Left hindlimb (tissue), 1 donor: ENCODE results near the gene NUP214.
A peak's percentile ranks its signal among the peaks of the same experiment; 100 is the strongest.
"Not testable (repeated sequence)": the region's sequence is repeated elsewhere in the genome, so short reads cannot be mapped to it uniquely, and the experiment has no call there.

Experiments used
- DNase-seq: peaks from one replicate; pipeline ENCODE4 v3.0.0-alpha.2; 2018

NUP214 gene

DNA sequence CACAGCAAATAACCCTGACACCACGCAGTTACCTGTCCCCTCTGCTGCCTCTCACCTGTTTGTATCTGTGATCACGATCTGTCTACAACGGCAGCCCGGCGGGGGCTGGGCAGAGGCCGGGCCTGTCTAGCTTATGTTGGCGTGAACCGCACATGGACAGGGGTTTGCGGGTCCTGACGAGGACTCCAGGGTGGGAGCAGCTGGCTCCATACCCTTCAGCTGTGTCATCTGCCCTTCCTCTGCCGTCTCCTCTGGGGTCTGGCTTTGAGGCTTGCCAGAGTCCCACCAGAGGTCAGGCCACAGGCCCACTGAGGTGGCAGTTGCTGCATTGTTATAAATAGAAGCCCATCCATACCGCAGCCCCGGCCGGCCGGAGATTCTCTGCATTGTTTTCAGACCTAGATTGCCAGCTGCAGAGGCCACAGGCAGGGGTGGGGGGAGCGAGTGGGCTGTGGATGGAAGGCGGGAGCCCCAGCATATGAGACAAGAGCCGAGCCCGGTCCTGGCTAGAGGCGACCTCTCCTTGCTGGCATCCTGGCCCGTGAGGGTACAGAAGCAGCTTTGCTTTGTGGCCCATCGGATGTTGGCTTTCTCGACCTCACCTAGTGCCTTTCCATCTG, 113.1 kb downstream of the NUP214 start:
- DNase-seq, result peak; percentile 82

DNA sequence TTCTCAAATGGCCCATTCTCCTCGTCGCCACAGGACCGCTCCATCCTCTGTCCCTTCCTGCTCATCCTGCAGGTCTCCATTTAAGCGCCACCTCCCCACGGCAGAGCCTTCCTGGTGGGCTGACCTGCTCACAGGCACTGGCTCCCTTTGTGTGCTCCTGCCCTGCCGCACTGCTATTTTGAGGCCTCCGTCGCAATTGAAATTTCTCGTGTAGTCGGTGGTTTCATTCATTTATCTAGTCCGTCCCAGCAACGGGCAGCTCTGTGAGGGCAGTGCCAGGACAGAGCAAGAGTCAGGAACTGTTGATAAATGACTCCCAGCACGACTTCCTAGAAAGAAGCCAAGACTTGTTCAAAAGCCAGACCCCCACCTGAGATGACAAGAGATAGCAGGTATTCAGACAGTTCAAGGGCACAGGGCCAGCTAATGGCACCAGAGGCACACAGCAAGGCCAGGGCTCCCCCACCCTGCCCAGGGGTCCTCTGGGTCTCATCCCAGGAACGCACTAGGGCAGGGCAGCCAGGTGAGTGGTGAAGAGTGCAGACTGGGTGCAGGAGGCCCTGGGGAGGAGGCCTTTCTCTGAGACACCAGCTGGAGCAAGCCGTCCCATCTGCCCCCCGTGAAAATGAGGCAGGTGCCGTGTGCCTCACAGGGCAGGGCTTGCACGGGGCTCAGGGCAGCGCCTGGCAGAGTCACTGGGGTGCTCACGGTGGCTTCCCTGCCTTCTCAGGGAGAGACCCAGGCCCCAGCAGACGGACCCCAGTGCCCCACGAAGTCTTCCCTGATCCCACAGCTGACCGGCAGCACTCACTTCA, 114.0 kb downstream of the NUP214 start:
- DNase-seq, result no peak

DNA sequence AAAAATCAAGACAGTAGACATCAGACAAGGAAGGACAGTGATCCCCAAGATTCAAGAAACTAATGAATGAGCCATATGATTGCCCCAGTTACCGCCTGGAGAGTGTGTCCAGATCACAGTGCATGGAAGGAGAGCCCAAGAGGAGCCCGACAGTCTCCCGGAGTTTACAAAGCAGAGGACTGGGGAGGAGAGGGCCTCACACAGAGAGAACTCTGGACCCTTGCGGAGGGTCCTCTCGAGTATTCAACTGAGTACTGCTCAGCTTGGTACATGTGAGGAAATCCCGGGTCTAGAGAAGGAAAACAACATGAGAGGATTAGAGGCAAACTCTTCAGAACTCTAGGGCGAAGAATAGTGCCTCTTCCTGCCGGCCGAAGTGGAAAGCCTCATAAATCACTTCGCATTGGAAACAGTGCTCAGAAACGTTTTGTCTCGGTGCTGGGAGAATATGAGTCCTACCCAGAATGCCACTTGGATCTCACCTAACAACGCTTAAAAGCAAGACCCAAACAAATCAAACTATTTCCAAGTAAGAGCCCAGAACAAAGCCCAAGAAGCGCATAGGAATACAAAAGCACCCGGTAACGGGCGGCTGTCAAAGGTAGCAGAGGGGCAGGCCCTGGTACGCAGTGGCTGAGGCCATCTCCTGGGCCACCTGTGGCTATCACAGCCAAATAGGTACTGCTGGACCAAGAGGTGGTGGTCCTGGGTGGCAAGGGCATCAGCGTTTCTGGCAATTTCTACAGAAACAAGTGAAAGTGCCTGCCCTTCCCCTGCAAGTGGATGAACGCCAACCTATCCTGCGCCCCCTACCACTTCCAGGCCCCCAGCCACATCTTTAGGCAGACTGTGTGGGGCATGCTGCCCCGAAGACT, 114.9 kb downstream of the NUP214 start:
- no peak for DNase-seq

DNA sequence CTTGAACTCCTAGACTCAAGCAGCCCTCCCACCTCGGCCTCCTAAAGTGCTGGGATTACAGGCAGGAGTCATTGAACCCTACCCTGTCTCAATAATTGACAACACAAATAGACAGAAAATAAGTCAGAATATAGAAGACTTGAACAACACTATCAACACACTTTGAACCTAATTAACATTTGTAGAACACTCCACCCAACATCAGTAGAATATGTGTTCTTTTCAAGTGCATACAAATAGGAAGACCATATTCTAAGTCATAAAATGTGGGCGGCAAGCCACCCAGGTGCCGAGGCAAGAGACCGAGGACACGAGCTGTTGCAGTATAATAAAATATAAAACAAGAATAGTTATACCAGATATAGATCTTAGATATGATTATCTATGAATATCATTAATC, 118.9 kb downstream of the NUP214 start:
- DNase-seq, result not testable (repeated sequence)

DNA sequence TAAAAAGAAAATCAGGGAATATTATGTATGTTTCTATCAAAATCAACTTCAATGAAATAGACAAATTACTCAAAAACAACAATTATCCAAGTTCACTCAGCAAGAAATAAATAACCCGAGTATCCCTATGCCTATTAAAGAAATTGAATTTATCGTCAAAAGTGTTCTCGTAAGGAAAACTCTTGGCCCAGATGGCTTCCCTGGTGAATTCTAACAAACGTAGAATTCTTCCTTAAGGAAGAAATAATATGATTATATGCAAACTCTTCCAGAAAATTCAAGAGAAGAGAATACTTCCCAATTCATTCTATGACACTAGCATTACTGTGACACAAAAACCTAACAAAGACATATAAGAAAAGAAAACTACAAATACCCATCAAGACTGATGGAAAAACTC, 121.2 kb downstream of the NUP214 start:
- no peak for DNase-seq

DNA sequence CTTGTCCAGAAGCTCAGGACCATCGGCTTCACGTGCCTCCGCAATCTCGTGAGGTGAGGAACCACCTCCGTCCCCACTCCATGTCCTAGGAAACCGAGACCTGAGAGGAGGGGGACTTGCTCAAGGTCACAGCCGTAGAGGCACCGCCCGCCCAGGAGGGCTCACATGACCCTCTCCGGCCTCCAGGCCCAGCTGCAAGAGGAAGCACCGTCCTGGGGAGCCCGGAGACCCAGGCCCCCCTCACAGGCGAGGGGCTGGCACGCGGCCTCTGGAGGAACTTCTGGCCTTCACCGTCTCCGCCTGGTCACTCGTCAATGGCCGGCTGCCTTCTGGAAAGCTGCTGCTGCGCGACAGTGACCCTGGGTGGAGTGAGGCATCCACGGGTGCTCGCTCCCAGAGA, 126.7 kb downstream of the NUP214 start:
- no peak for DNase-seq

DNA sequence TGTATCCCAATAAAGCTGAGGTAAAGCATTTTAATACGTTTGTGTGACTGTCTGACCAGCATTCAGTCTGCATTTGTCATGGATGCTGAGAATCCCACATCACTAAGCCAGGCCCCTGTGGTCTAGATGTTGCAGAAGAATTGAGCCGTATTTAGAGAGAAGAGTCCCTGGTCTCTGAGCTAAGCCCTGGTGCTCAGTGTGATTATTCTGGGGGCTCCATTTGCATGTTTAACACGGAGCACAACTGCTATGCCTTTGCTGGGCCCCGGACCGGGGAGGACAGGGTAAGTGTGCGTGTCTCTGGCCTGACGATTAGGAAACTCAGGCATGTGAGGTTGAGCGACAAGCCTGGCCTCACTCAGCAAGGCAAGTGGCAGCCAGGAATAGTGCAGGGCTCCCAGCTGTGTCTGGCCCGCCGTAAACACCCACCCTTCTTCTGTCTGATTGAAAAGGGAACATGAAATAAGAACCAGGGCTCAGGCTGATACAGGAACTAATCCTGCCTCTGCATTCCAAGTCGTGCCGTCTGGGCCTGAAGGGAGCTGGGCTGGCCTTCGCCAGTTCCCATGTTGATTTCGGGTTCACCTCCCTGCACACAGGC, 128.6 kb downstream of the NUP214 start:
- peak; percentile 66 for DNase-seq

DNA sequence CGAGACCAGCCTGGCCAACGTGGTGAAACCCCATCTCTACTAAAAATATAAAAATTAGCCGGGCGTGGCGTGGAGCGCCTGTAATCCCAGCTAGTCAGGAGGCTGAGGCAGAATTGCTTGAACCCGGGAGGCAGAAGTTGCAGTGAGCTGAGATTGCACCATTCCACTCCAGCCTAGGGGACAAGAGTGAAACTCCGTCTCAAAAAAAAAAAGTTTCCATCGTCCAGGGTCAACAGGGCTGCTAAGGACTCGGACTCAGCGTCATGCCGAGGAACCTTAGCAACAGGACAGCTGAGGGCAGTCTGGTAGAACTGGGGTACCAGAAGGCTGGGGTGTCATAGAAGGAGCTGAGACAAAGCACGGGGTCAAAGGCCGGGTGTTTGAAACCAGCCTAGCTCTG, 129.2 kb downstream of the NUP214 start:
- no peak for DNase-seq

DNA sequence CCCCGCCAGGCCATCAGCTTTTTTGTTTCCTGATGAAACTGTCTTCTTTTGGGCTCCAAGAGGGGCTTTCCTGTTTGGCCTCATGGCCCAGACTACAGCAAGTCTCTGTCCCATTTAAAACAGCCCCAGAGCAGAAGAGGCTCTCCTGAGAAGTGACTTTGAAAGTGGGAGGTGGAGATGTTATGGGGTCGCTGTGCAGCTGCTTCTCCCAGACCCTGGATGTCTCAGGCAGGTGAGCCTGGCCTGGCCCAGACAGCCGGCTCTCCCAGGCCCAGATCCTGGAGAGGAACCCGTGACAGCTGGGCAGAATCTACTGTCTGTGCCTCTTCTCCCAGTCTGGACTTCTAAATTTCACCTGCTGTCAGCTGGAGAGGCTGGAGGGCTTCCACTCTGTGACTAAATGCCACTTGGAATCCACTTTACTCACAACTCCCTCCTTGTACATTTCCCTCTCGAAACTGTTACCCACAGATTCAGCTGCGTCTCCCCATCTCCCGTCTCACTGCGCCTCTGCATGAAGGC, 130.4 kb downstream of the NUP214 start:
- DNase-seq, result no peak

DNA sequence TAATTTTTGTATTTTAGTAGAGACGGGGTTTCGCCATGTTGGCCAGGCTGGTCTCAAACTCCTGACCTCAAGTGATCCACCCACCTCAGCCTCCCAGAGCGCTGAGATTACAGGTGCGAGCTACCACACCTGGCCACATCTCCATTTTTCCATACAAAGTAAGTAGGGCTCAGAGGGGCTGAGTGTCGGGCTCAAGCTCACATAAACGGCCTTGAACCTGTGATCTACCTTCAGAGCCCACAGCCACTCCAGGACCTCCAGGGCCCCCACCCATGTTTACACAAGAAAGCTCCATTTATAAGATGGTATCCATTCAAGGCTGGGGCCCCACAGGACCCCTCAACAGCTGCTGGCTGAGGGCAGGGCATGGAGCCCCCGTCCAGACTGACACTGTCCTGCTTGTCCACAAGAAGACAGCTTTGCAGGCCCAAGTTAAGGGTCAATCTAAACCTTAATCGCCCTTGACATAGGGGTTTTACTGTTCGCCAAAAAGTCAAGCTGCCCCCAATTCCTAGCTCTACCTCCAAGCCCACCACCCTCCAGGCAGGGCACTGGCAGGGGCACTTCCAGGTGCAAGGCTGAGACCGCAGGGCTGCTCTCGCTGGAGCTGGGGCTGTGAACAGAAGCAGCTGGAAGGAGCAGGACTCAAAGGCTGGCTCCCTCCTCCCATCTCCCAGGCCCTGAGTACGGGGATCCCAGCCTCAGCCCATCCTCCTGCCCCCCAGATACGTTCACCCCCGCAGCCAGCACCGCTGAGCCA, 132.1 kb downstream of the NUP214 start:
- no peak for DNase-seq

DNA sequence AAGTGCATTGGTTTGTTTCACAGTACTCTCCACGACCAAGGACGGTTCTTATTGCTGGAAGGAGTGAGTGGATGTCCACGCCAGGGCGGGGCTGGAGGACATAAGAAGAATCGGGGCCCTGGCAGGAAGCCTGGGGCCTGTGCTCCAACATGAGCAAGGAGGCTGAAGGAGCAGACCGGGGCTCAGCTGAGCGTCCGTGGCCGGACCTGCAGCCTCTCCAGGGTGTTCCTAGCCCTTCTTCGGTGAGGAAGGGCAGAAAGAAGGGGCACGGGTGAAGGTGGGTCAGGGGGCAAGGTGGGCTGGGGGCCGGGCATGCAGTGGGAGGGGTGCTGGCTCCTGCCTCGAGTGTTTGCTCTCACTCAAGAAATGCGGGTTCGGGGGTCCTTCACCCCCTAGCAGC, 132.8 kb downstream of the NUP214 start:
- no peak for DNase-seq

DNA sequence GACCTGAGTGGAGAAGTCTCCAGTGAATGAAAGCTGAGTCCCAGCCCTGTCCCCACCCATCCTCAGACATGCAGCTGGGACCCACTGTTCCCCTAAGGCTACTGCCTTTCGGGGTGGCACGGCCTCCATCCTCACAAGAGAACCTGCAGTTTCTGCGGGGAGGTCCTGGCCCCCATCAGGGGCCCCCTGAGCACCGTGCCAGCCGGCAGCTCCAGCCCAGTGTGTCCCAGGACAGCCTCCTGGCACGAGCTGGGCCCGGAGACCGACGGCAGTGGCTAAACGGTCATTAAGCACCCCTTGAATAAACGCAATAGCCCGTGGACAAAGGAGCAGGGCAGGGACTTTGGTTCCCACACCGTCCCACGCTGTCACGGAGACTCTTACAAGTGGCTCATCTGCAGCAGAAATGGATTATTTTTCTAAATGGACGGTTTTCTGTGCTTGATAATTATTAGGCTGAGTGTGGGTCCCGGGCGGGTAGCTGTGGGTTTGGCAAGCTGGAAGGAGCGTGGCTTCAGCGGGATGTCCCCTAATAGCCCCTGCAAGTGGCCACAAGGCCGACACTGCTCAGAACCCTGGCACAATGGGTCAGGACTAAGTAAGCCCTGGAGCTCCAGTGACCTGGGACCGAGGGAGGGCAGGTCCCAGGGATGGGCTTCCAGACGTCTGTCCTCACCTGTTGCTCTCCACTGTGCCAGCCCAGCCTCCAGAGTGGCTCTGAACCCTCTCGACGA, 133.5 kb downstream of the NUP214 start:
- DNase-seq, result peak; percentile 24

DNA sequence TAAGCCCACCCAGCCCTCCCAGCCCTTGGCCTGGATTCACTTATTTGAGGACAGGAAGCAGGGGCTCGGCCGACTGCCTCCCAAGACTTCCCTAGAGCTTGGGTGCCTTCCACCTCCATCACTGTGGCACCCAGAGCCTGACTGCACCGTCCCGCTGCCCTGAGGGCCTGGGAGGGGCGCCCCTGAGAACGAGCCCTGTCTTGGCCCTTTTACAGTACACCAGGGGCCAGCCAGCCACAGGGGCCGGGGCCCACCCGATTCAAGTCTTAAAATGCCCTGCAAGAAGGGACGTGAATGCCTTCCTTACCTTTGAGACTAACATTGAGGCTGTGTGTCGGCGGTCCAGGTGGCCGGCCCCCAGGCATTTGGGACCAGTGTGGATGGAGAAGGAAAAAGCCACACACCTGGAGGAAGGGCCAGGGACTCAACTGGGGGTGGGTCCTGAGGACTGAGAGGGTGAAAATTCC, 134.1 kb downstream of the NUP214 start:
- DNase-seq, result no peak

DNA sequence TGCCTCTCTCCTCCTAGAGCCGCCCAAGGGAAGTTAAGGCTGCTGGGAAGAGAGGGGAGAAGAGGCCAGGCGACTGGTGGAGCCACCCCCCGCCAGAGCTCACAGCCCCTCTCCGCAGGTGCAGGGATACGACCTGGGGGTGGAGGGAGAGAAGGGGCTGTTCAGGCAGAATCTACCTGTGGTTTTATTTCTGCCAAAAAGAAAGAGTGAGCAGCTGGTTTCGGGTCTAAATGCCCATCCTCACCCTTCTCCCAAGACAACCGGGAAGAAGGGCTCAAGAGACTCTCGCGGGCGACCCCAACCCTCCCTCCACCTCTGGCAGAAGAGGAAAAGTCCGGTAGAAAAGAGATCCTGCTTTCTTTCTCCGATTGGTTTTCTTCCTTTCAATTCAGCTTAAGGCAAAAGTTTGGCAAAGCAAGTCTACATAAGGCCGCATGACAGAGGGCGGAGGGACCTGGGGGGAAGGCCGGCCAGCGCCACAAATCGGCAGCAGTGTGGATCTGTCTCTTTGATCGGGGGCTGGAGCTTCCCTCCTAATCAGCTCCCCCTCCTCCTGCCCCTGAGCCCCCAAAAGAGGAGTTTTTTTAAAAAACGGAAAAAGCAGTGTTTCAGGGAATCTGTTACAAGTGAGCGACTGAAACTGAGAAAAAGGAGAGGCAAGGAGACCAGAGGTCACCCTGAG, 134.7 kb downstream of the NUP214 start:
- no peak for DNase-seq

DNA sequence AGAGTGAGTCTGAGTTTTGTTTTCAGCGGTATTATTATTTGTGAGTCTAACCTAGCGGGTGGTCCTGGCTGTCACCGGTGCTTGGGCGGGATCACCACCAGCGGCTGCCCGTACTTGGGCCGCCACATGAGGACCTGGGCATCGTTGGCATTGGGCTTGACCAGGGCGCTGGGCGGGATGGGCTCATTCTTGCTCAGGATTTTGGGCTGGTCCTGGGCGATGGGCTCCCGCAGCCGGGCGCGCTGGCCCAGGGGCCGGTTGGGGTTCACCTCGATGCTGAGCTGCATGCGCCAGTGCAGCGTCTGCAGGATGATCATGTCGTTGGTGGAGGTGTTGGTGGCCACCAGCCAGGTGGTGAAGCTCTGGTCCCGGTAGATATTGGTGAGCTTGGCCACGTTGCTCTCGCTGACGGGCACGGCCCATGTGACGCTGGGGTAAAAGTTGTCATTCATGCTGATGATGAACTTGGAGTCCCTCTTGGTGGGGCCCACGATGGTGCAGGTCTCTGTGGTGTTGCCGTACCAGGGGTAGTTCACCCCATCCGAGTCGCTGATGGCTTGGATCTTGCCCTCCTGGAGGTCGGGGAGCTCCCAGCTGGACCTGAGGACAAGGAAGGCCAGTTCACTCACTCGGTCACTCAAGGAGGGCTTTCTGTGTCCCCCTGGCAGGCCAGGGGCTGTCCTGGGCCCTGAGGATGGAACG, 135.5 kb downstream of the NUP214 start:
- DNase-seq, result no peak

DNA sequence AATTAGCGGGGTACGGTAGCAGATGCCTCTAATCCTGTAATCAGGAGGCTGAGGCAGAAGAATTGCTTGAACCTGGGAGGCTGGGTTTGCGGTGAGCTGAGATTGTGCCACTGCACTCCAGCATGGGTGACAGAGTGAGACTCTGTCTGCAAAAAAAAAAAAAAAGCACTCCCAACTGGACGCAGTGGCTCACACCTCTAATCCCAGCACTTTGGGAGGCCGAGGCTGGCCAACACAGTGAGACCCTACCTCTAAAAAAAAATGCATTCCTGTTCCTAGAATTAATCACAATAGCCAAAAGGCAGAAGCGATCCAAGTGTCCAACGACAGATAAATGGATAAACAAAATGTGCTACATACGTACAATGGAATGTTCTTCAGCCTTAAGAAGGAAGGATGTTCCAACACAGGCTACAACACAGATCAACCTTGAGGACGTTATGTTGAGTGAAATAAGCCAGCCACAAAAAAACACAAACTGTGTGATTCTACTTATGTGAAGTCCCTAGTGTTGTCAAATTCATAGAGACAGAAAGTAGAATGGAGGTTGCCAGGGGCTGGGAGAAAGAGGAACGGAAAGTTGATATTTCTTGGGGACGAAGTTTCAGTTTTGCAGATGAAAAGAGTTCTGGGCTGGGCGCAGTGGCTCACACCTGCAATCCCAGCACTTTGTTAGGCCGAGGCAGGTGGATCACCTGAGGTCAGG, 137.1 kb downstream of the NUP214 start:
- no peak for DNase-seq

DNA sequence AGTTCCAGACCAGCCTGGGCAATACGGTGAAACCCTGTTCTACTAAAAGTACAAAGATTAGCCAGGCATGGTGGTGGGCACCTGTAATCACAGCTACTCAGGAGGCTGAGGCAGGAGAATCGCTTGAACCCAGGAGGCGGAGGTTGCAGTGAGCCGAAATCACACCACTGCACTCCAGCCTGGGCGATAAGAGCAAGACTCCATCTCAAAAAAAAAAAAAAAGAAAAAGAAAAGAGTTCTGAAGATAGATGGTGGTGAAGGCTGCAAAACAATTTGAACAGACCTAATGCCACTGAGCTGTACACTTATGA, 137.6 kb downstream of the NUP214 start:
- not testable (repeated sequence) for DNase-seq

DNA sequence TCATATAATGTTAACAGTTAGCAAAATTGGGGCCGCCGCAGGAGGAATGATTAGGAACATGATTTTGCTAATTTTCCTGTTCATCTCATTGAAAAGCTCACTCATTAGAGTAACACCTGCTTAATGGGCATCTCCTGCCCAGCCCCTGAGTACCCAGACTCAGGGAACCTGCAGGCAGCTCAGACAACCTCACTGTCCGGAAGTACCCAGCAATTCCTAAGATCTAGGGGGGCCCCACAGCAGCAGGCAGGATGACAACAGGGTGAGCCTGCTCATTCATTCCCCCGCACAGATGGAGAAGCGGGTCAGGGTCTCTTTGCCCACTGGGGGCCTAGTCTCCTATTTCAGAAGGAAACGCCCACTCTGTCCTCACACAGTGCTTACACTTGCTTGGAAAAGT, 138.3 kb downstream of the NUP214 start:
- no peak for DNase-seq

DNA sequence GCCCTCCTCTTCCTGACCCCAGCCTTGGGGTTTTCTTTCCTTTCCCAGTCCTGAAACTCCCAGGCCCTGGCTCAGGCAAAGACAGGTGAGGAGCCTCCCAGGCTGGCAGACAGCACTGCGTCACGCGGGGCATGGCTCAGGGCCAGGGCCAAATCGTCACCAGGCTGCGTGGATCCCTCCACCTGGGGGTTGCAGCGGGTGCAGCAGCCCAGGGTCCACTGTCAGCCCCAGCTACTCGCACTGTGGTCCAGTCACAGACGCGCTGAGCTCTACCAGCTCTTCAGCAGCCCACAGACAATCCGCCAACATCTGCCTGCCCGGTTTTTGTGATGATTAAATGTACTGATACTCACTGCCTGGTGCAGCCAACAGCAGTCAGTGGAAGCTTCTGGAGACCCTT, 138.8 kb downstream of the NUP214 start:
- DNase-seq, result peak; percentile 30
